Middle frontal gyrus (tissue), 1 donor: ENCODE measurements around the gene SCRN2.

Experiments used
- DNase-seq: peaks from one replicate; pipeline ENCODE4 v3.0.0-alpha.2; 2015; ENCODE audit warnings: low spot score; ENCODE audit errors: extremely low spot score

The SCRN2 gene

GRCh38 chr17:47840742-47841487 lies at the start of gene SCRN2:
SCRN2 (minus strand) TSS chr17:47841273; CDS start chr17:47840843, 430 bp downstream.
- peak; percentile 76 for DNase-seq

- no peak for DNase-seq
These were observed 48.9 kb upstream of the SCRN2 start for GRCh38 chr17:47889734-47890529.

DNA sequence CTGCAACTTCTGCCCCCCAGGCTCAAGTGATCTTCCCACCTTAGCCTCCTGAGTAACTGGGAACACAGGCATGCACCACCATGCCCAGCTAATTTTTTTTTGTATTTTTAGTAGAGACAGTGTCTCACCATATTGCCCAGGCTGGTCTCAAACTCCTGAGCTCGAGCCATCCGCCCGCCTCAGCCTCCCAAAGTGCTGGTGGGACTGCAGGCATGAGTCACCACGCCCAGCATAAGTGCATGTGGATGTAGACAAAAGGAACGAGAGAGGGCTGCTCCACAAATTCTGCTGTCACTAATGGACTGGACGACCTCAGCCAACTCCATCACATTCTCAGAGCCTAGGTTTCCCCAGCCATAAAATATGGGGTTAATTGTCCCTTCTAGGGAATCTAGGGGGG lies 47.2 kb upstream of the SCRN2 start:
- no peak for DNase-seq

DNA sequence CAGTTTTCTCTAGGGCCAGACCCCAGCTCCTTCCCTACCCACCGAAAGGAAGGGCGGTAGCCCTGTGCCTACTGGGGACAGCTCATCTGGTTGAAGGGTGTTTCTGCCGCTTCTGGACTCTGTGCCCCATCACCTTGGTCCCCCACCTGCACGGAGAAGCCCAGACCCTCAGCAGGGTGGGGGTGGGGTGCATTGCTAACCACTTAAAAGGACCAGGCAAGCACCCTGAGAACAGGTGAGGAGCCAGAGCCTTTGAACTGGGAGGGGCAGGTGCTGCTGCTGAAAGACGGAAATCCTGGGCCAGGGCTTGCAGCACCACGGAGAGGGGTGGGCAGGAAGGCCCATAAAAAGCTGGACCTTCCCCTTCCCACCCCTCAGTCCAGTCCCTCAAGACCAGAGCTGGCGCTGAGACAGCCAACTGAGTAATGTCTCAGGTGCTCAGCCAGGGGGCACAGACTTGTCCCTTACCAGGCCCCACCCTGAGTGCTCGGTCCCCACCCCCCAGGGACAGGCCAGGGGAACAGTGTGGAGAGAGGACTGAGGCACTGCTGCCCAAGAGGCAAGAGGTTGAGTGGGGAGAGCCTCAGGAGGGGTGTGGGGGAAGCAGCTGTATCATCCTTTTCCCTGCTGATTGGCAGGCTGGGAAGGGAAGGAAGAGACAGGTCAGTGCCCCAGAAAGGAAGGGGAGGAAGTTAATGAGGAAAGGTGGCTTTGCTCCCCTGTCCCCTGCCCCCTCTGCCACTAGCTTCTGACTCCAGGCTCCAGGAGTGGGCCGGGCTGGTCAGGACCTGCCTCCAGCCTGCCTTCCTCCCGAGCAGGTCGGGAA lies 44.0 kb upstream of the SCRN2 start:
- no peak for DNase-seq

- DNase-seq: no peak
These were observed 43.3 kb upstream of the SCRN2 start for GRCh38 chr17:47884427-47884740.

DNA sequence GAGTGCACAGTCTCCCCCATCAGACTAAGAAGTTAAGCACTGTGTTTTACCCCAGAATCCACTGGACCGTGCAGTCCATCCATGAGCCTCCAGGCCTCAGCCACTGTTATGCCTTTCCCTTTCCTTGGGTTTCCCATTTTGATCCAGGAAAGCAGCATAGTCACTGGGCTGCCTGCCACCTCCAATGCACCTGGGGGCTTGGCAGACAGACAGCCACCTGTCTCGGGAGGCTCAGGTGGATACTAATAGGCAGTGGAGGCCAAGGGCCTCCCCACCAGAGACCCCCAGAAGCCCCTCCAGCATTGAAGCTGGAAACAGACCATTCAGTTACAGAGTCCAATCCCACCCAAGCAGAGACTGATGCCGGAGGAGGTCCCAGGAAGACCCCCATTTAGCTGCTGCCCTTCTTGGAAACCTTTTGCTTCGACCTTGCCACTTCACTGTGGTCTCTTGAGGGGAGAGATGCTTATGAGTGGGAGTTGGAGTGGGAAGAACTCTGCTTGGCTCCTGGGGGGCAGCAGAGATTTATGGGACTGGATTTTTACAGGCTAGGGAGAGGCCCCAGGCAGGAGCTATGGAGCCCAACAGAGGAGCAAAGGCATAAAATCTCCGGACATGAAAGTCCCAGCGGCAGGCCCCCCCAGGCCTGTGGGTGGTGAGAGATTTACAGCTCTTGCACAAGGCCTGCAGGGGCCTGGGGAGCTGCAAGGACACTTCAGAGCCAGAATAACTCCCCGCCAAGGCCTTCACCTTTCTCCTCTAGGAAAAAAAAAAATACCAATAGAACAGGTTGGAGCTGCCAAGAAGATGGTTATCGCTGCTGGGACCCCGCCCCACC lies 42.7 kb upstream of the SCRN2 start:
- DNase-seq: no peak

DNA sequence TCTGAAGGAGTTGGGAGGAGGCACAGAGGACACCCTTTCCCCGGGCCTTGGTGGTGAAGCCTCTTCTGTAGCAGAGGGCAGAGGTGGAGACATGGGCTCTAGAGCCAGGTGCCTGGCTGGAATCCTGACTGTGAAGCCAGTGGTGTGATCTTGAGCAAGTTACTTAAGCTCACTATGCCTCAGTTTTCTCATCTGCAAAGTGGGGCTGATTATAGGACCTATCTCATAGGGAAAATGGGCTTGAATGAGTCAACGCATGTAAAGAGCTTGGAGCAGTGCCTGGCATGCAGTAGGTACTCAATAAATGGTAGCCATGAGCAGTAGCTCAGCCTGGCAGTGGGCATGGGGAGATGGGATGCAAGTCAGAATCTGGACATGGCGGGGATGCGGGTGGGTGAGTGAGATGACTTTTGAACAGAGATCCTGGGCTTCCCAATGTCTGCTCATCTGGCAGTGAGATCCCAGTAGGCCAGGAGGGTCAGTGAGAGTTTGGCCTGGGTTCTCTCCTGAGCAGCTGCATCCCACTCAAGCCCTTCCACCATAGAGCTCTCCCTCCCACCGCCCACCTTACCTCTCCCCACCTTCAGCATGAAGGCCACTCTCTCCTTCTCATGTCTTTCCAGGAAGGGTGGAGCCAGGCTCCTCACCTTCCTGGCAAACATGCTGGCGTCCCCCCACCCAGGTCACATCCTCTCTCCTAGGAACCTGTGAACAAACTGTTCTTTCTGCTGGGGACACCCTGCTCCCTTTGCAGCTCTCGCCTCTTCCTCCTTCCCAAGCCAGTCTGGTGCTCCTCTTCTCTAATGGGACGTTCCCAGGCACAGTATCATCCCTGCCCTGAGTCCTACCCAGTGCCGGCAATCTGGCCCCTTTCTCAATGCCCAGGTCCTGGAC lies 41.9 kb upstream of the SCRN2 start:
- DNase-seq: no peak

- no peak for DNase-seq
These were observed 41.2 kb upstream of the SCRN2 start for GRCh38 chr17:47882247-47882646.

DNA sequence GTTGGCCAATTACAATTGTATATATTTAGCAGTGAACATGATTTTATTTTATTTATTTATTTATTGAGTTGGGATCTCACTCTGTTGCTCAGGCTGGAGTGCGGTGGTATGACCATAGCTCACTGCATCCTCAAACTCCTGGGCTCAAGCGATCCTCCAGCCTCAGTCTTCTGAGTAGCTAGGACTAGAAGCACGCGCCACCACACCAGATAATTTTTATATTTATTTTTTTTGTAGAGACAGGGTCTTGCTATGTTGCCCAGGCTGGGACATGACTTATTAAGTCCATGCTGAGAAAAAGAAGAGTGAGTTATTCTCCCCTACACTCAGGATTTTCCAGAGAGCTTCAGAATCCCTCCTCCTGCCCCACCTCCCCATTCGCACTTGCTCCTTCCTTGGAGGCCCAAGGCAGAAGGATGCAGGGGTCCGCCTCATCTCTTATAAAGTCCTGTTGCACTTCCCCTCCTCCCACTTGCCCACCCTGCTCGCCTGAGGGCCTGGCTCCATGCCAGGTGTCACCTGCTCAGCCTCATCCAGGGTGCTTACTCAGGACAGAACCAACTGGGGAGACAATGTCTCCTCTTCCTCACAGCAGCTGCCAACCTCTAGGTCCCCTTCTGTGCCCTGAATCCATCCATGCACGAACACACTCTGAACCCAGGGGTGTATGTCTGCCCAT lies 38.8 kb upstream of the SCRN2 start:
- DNase-seq: no peak

GRCh38 chr17:47879028-47879585 lies 38.0 kb upstream of the SCRN2 start:
- DNase-seq: no peak

- no peak for DNase-seq
These were observed 37.3 kb upstream of the SCRN2 start for GRCh38 chr17:47878203-47879027.

GRCh38 chr17:47877368-47878034 lies 36.4 kb upstream of the SCRN2 start:
- no peak for DNase-seq

- no peak for DNase-seq
These were observed 34.2 kb upstream of the SCRN2 start for GRCh38 chr17:47875011-47875985.

DNA sequence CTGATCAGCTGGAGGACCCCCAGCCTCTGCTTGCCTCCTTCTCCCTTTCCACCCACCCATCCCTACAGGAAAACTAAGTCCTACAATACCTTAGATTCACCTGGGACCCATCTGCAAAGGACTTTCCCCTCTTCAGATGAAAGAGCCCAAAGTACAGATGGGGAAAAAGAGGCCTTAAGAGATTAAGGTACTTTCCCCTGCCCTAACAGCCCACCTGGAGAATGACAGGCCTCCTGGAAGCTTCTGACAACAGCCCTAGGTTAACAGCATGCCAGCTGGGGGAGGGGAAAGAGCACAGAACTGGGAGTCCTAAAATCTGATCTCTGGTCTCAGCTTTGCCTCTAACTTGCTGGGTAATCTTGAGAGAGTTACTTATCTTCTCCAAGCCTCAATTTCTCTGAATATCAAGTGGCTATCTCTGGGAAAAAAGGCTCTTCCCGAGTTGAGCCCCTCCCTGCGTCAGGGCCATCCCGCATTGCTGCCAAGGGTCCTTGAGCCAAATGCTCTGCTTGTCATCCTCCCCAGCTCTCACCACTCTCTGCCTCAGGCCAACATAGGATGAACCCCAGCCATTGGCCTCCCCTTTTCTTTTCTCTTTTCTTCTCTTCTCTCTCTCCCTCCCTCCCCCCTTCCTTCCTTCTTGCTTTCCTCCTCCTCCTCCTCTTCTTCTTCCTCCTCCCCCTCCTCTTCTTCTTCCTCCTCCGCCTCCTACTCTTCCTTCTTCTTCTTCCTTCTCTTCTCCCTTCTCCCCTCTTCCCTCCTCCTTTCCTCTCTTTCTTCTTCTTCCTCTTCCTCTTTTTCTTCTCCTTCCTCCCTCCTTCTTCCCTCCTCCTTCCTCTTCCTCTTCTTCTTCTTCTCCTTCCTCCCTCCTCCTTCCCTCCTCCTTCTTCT lies 32.4 kb upstream of the SCRN2 start:
- DNase-seq: no peak

DNA sequence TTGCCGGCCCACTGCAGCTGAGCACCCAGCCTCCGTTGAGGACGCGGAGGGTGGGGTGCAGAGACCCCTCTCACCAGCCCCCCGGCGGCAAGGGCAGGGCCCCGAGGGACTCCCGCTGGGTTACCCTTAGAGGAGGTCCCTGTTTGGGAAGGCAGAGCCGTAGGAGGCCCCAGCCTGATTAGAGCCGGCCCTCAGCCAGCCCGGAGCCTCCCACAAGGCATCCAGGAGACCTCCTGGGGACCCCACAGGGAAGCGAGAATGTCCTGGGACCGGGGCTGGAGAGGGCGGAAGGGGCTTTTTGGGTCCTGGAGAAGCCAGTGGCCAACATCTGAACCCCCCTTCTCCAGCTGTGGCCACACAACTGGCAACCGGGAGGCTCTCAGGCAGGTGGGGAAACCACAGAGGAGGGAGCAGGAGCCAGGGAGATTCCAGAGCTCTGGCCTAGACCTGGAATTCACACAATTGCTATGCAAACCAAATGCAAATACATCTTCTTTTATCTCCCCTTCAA lies 31.6 kb upstream of the SCRN2 start:
- no peak for DNase-seq
